RPMI8226 (cell line): ENCODE data around the gene PTH2R.
"Not testable (repeated sequence)": the region's sequence is repeated elsewhere in the genome, so short reads cannot be mapped to it uniquely, and the experiment has no call there.

Source experiments
- DNase-seq: peaks from one replicate; pipeline ENCODE4 v3.0.0-alpha.2; 2015

The PTH2R gene

GRCh38 chr2:208488686-208489564 lies 82.3 kb downstream of the PTH2R start:
- DNase-seq = no peak

GRCh38 chr2:208489687-208490086 lies 83.1 kb downstream of the PTH2R start:
- no peak for DNase-seq

DNA sequence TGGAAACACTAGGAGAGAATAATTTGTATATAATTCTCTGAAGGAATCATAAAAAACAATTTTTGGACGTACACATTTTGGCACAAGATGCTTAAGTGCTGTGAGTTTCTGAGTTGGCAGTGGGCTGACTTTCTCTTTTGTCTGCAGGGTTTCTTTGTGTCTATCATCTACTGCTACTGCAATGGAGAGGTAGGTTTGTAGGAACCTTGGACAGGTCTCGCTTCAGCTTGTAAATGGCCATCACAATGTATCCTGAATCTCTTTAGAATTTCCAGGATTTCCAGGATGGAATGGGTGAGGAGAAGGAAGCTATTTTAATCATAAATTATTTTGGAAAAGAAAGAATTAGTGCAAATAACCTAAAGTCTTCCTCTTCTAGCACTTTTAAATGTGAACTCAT lies 83.9 kb downstream of the PTH2R start:
- DNase-seq = no peak

DNA sequence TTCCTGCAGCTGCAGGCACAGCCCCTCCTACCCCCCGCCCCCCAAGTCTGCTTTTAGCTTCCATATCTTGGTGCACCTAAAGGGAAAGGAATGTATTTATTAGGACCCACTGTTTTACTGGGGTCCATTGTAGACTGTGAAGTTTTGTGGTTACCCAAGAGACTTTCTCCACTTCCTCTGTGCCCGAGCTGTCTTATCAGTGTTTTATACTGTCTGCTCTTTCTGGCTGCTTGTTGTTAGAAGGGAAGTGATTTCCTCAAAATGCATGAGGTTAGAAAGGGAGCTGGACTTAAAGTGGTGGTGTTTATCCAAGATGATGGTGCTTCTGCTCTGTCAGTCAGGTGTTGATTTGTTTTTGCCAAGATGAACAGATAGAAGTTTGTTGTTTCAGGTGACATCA lies 85.0 kb downstream of the PTH2R start:
- DNase-seq = no peak

DNA sequence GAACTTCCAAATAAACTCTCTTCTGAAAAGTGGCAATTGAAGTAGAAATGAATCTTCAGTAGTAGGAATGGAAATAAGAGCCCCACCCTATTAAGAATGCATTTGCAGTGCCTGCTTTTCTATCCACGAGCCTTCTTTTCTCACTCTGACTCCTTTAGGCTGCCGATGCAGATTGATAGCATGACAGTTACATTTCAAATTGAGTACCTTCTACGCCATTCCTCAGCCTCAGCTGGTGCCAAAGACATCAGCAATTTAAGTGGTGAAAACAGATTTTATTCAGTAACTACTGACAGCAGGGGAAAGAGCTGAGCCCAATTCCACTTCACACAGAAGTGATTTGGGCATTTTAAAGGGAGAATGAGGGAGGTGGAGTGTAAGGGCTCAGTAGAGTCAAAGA lies 85.5 kb downstream of the PTH2R start:
- no peak for DNase-seq

DNA sequence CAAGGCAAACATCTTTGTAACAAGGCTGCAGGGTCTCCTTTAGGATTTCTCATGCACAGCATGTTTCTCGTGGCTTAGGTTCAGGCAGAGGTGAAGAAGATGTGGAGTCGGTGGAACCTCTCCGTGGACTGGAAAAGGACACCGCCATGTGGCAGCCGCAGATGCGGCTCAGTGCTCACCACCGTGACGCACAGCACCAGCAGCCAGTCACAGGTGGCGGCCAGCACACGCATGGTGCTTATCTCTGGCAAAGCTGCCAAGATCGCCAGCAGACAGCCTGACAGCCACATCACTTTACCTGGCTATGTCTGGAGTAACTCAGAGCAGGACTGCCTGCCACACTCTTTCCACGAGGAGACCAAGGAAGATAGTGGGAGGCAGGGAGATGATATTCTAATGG lies 86.6 kb downstream of the PTH2R start:
- DNase-seq = peak; percentile 8

- DNase-seq = no peak
Observed at GRCh38 chr2:208496129-208496528, 89.5 kb downstream of the PTH2R start.

DNA sequence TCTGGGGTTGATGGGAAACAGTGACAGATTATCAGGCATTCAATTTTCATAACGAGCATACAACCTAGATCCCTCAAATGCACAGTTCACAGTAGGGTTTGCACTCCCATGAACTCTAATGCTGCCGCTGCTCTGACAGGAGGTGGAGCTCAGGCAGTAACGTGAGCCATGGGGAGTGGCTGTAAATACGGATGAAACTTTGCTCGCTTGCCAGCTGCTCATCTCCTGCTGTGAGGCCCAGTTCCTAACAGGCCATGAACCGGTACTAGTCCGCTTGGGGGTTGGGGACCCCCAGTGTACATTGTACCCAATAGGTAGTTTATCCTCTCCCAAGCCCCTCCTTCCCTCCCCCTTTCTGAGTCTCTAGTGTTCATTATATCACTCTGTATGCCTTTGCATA lies 94.6 kb downstream of the PTH2R start:
- no peak for DNase-seq

DNA sequence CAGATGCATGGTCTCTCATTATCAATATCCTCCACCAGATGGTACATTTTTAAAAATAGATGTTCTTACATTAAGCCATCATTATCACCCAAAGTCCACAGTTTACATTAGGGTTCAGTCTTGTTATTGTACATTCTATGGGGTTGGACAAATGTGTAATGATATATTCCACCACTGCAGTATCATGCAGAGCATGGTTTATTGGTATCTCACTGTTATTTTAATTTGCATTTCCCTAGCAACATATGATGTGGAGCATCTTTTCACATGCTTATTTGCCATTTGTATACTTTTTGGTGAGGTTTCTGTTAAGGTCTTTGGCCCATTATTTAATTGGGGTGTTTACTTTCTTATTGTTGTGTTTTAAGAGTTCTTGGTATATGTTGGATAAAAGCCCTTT lies 95.7 kb downstream of the PTH2R start:
- DNase-seq = no peak

DNA sequence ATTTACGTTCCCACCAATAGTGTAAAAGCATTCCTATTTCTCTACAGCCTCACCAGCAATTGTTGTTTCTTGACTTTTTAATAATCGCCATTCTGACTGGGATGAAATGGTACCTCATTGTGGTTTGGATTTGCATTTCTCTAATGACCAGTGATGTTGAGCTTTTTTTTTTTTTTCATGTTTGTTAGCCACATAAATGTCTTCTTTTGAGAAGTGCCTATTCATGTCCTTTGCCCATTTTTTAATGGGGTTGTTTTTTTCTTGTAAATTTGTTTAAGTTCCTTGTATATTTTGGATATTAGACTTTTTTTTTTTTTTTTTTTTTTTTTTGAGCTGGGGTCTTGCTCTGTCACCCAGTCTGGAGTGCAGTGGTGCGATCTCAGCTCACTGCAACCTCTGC lies 98.8 kb downstream of the PTH2R start:
- not testable (repeated sequence) for DNase-seq

GRCh38 chr2:208509586-208509985 lies 103.0 kb downstream of the PTH2R start:
- DNase-seq = no peak

DNA sequence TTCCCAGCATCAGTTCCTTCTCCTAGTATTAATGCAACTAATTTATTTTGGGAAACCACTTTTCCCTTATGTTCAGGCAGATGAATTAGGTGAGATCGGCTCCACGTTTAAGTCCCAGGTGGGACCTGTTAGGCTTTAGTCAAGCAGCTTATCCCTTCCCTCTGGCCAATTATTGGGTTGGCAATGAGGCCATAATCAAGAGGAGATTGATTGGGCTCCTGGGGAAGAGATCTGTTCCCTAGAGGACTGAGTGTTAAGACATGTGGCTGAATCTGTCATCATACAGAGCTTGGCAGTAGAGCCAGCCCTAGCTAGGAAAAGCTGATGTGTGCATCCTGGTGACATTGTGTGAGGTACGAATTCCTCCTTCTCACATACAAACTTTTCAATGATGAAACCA lies 104.4 kb downstream of the PTH2R start:
- DNase-seq = no peak

DNA sequence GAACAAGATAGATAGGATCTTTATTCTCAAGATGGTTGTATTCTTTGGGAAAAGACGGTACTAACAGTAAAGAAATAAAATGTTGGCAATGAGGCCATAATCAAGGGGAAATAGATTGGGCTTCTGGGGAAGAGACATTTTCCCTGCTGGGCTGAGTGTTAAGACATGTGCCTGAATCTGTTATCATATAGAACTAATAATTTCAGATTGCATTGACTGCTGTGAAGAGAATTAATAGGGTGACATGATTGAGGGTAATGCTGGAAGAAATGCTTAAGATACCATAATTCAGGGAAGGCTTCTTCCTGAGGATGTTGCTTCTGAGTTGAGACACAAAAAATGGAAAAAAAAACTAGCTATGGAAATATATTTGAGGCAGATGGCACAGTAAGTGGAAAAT lies 105.0 kb downstream of the PTH2R start:
- no peak for DNase-seq

- DNase-seq = no peak
Observed at GRCh38 chr2:208515099-208515498, 108.5 kb downstream of the PTH2R start.

GRCh38 chr2:208523069-208523468 lies 116.5 kb downstream of the PTH2R start:
- not testable (repeated sequence) for DNase-seq

DNA sequence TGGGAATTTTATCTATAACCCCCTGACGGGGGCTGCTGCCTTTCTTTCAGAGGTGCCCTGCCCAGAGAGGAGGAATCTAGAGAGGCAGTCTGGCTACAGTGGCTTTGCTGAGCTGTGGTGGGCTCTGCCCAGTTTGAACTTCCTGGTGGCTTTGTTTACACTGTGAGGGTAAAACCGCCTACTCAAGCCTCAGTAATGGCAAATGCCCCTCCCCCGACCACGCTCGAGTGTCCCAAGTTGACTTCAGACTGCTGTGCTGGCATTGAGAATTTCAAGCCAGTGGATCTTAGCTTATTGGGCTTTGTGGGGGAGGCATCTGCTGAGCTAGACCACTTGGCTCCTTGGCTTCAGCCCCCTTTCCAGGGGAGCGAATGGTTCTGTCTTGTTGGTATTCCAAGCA lies 118.6 kb downstream of the PTH2R start:
- not testable (repeated sequence) for DNase-seq

GRCh38 chr2:208529796-208530195 lies 123.2 kb downstream of the PTH2R start:
- peak; percentile 81 for DNase-seq

- DNase-seq = no peak
Observed at GRCh38 chr2:208531361-208531760, 124.8 kb downstream of the PTH2R start.

- DNase-seq = not testable (repeated sequence)
Observed at GRCh38 chr2:208535578-208535977, 129.0 kb downstream of the PTH2R start.

GRCh38 chr2:208541461-208541988 lies 134.9 kb downstream of the PTH2R start:
- DNase-seq = no peak

DNA sequence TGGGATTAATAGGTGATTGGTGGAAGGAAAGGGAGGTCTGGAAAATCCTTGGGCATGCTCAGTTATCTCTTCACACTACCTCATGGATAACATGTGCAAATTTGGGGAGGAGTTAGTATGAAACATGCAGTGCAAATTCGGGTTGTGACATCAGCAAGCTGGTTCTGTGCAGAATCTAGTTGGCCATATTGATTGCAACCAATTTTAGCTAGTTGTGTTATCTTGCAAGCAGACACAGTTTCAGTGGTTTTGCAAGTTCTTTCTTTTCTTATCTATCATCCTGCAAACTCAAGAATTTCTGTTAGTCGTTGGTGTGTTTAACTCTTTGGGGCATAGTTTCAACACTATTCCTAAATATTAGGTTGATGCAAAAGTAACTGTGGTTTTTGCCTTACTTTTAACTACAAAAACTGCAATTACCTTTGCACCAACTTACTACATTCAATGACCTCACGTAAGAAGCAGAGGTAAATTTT lies 135.4 kb downstream of the PTH2R start:
- DNase-seq = no peak

GRCh38 chr2:208542465-208543041 lies 136.0 kb downstream of the PTH2R start:
- no peak for DNase-seq
